ENCODE data around the gene ZMIZ1. TPM values are rescaled to one million over a fixed set of nuclear protein-coding genes. Genes with fewer than 3 reads are reported as not detected.
"Not testable (repeated sequence)": the region's sequence is repeated elsewhere in the genome, so short reads cannot be mapped to it uniquely, and the experiment has no call there.

Gene ZMIZ1
- total RNA-seq, 5 donors from 2014 or later (not counting 1 experiment from before 2014, with no cell fraction given) = 16.8 to 27.1 (median 21.2) TPM

GRCh38 chr10:79335470-79336235 lies 266.9 kb downstream of the ZMIZ1 start:
- WGBS (ENCODE audit: insufficient coverage) = 91% methylated on average over 8 of the region's 13 CpGs
- ATAC-seq (replicated peaks in 1 of 4) (no peak), DNase-seq (no peak)
- Mint-ChIP-seq H3K4me1 (peaks cover 7 to 21% (median 14%) of the 10 kb centered on the region in 3 donors), H3K27me3 (no peaks in the 10 kb centered on the region), H3K9me3 (no peaks in the 10 kb centered on the region), H3K36me3 (no peaks in the 10 kb centered on the region), H3K27ac (no peak overlapping the region), H3K4me3 (no peak overlapping the region)
- H3K9me3 ChIP-seq = no peaks in the 10 kb centered on the region
- H3K36me3 ChIP-seq (ENCODE audit: control insufficient read depth in 2 of 2, extremely low read depth in 1 of 2, insufficient read depth in 1 of 2, low read length in 1 of 2) = no peaks in the 10 kb centered on the region
- no peak overlapping the region for H3K4me3 ChIP-seq (ENCODE audit: control insufficient read depth in 1 of 2, extremely low read depth in 1 of 2, low read length in 1 of 2)
- H3K27me3 ChIP-seq (replicated peaks in 1 of 2; ENCODE audit: control insufficient read depth in 2 of 2, extremely low read depth in 1 of 2, insufficient read depth in 2 of 2, low read length in 1 of 2) = no peaks in the 10 kb centered on the region
- CTCF ChIA-PET = no interaction called here
- H3K27ac ChIP-seq (ENCODE audit: low read length) = no peak overlapping the region
- peaks cover 10 to 14% of the 10 kb centered on the region in 2 experiments for H3K4me1 ChIP-seq (ENCODE audit: control insufficient read depth in 1 of 2, extremely low read depth in 1 of 2, insufficient read depth in 2 of 2, low read length in 2 of 2)
- POLR2A ChIA-PET = no interaction called here

- Histone ChIP-seq H3K4me3 (ENCODE audit: control insufficient read depth in 1 of 2, extremely low read depth in 1 of 2, low read length in 1 of 2) (no peak overlapping the region), H3K9me3 (no peaks in the 10 kb centered on the region), H3K27me3 (replicated peaks in 1 of 2; ENCODE audit: control insufficient read depth in 2 of 2, extremely low read depth in 1 of 2, insufficient read depth in 2 of 2, low read length in 1 of 2) (no peaks in the 10 kb centered on the region), H3K4me1 (ENCODE audit: control insufficient read depth in 1 of 2, extremely low read depth in 1 of 2, insufficient read depth in 2 of 2, low read length in 2 of 2) (peaks cover 7 to 10% of the 10 kb centered on the region in 2 experiments), H3K27ac (ENCODE audit: low read length) (no peak overlapping the region), H3K36me3 (ENCODE audit: control insufficient read depth in 2 of 2, extremely low read depth in 1 of 2, insufficient read depth in 1 of 2, low read length in 1 of 2) (no peaks in the 10 kb centered on the region)
- ChIA-PET POLR2A (no interaction called here), CTCF (interaction anchor here in 1 of 2 donors (1.4 kb wide), 1 partner anchor 14 kb away, joined by 3 read pairs; no protein-coding TSS in a partner anchor)
- Mint-ChIP-seq H3K4me1 (peaks cover 7 to 17% (median 9%) of the 10 kb centered on the region in 3 donors), H3K27me3 (no peaks in the 10 kb centered on the region), H3K36me3 (no peaks in the 10 kb centered on the region), H3K27ac (no peak overlapping the region), H3K9me3 (no peaks in the 10 kb centered on the region), H3K4me3 (no peak overlapping the region)
- DNase-seq (no peak), ATAC-seq (replicated peaks in 1 of 4) (no peak)
- 100% methylated on average over 3 of the region's 3 CpGs for WGBS (ENCODE audit: insufficient coverage)
Measured at GRCh38 chr10:79336276-79336675, 267.5 kb downstream of the ZMIZ1 start.

- Histone ChIP-seq H3K9me3 (no peaks in the 10 kb centered on the region), H3K36me3 (ENCODE audit: control insufficient read depth in 2 of 2, extremely low read depth in 1 of 2, insufficient read depth in 1 of 2, low read length in 1 of 2) (no peaks in the 10 kb centered on the region), H3K27me3 (replicated peaks in 1 of 2; ENCODE audit: control insufficient read depth in 2 of 2, extremely low read depth in 1 of 2, insufficient read depth in 2 of 2, low read length in 1 of 2) (no peaks in the 10 kb centered on the region), H3K4me3 (ENCODE audit: control insufficient read depth in 1 of 2, extremely low read depth in 1 of 2, low read length in 1 of 2) (no peak overlapping the region), H3K4me1 (ENCODE audit: control insufficient read depth in 1 of 2, extremely low read depth in 1 of 2, insufficient read depth in 2 of 2, low read length in 2 of 2) (peaks cover 3 to 5% of the 10 kb centered on the region in 2 experiments), H3K27ac (ENCODE audit: low read length) (no peak overlapping the region)
- Mint-ChIP-seq H3K27me3 (no peaks in the 10 kb centered on the region), H3K27ac (no peak overlapping the region), H3K36me3 (no peaks in the 10 kb centered on the region), H3K9me3 (no peaks in the 10 kb centered on the region), H3K4me1 (peaks cover 4 to 12% (median 4%) of the 10 kb centered on the region in 3 donors), H3K4me3 (no peak overlapping the region)
- ChIA-PET CTCF (interaction anchor here in 1 of 2 donors (0.7 to 1.4 kb wide), 2 partner anchors 9 to 15 kb away, joined by 3 to 8 read pairs; no protein-coding TSS in a partner anchor), POLR2A (no interaction called here)
- DNase-seq (no peak), ATAC-seq (replicated peaks in 1 of 4) (no peak)
- WGBS (ENCODE audit: insufficient coverage) = 66% methylated on average over 3 of the region's 7 CpGs
Measured at GRCh38 chr10:79336739-79337138, 268.0 kb downstream of the ZMIZ1 start.

GRCh38 chr10:79337783-79338469 lies 269.2 kb downstream of the ZMIZ1 start:
- H3K27me3 Mint-ChIP-seq; H3K4me1 Mint-ChIP-seq; H3K36me3 ChIP-seq (ENCODE audit: control insufficient read depth in 2 of 2, extremely low read depth in 1 of 2, insufficient read depth in 1 of 2, low read length in 1 of 2); H3K27ac Mint-ChIP-seq; POLR2A ChIA-PET; DNase-seq; H3K4me3 Mint-ChIP-seq; H3K36me3 Mint-ChIP-seq; H3K27me3 ChIP-seq (replicated peaks in 1 of 2; ENCODE audit: control insufficient read depth in 2 of 2, extremely low read depth in 1 of 2, insufficient read depth in 2 of 2, low read length in 1 of 2); H3K27ac ChIP-seq (ENCODE audit: low read length); H3K4me3 ChIP-seq (ENCODE audit: control insufficient read depth in 1 of 2, extremely low read depth in 1 of 2, low read length in 1 of 2); H3K4me1 ChIP-seq (ENCODE audit: control insufficient read depth in 1 of 2, extremely low read depth in 1 of 2, insufficient read depth in 2 of 2, low read length in 2 of 2); H3K9me3 ChIP-seq; H3K9me3 Mint-ChIP-seq; ATAC-seq (replicated peaks in 1 of 4): not testable (repeated sequence)
- WGBS (ENCODE audit: insufficient coverage) = 86% methylated on average over 1 of the region's 11 CpGs
- CTCF ChIA-PET = interaction anchor here in 1 of 2 donors (0.8 kb wide), 1 partner anchor 108 kb away, joined by 7 read pairs; no protein-coding TSS in a partner anchor

- Mint-ChIP-seq H3K9me3 (no peaks in the 10 kb centered on the region), H3K36me3 (no peaks in the 10 kb centered on the region), H3K27me3 (no peaks in the 10 kb centered on the region), H3K4me3 (no peak overlapping the region), H3K27ac (no peak overlapping the region), H3K4me1 (peaks cover 1 to 10% (median 8%) of the 10 kb centered on the region in 3 donors)
- 100% methylated on average over 3 of the region's 3 CpGs for WGBS (ENCODE audit: insufficient coverage)
- no peak for DNase-seq
- no peak for ATAC-seq (replicated peaks in 1 of 4)
- Histone ChIP-seq H3K9me3 (no peaks in the 10 kb centered on the region), H3K27me3 (replicated peaks in 1 of 2; ENCODE audit: control insufficient read depth in 2 of 2, extremely low read depth in 1 of 2, insufficient read depth in 2 of 2, low read length in 1 of 2) (no peaks in the 10 kb centered on the region), H3K4me1 (ENCODE audit: control insufficient read depth in 1 of 2, extremely low read depth in 1 of 2, insufficient read depth in 2 of 2, low read length in 2 of 2) (peaks cover 0 to 9% of the 10 kb centered on the region in 2 experiments), H3K4me3 (ENCODE audit: control insufficient read depth in 1 of 2, extremely low read depth in 1 of 2, low read length in 1 of 2) (no peak overlapping the region), H3K27ac (ENCODE audit: low read length) (no peak overlapping the region), H3K36me3 (ENCODE audit: control insufficient read depth in 2 of 2, extremely low read depth in 1 of 2, insufficient read depth in 1 of 2, low read length in 1 of 2) (no peaks in the 10 kb centered on the region)
- ChIA-PET POLR2A (no interaction called here), CTCF (no interaction called here)
Measured at GRCh38 chr10:79339266-79339665, 270.5 kb downstream of the ZMIZ1 start.

GRCh38 chr10:79340646-79341244 lies 272.0 kb downstream of the ZMIZ1 start:
- Mint-ChIP-seq H3K4me3 (no peak overlapping the region), H3K9me3 (no peaks in the 10 kb centered on the region), H3K27ac (no peak overlapping the region), H3K4me1 (peaks cover 1 to 11% (median 10%) of the 10 kb centered on the region in 3 donors), H3K27me3 (no peaks in the 10 kb centered on the region), H3K36me3 (no peaks in the 10 kb centered on the region)
- no peaks in the 10 kb centered on the region for H3K36me3 ChIP-seq (ENCODE audit: control insufficient read depth in 2 of 2, extremely low read depth in 1 of 2, insufficient read depth in 1 of 2, low read length in 1 of 2)
- 95% methylated on average over 5 of the region's 5 CpGs for WGBS (ENCODE audit: insufficient coverage)
- ChIA-PET CTCF (interaction anchor here in 1 of 2 donors (1.6 kb wide), 1 partner anchor 17 kb away, joined by 5 read pairs; no protein-coding TSS in a partner anchor), POLR2A (interaction anchor here (0.6 to 0.7 kb wide), 4 partner anchors 9 to 1134 kb away, joined by 3 to 9 read pairs (median 3); no protein-coding TSS in a partner anchor)
- DNase-seq (no peak), ATAC-seq (replicated peaks in 1 of 4) (no peak)
- no peaks in the 10 kb centered on the region for H3K27me3 ChIP-seq (replicated peaks in 1 of 2; ENCODE audit: control insufficient read depth in 2 of 2, extremely low read depth in 1 of 2, insufficient read depth in 2 of 2, low read length in 1 of 2)
- no peak overlapping the region for H3K4me3 ChIP-seq (ENCODE audit: control insufficient read depth in 1 of 2, extremely low read depth in 1 of 2, low read length in 1 of 2)
- no peaks in the 10 kb centered on the region for H3K9me3 ChIP-seq
- no peak overlapping the region for H3K27ac ChIP-seq (ENCODE audit: low read length)
- H3K4me1 ChIP-seq (ENCODE audit: control insufficient read depth in 1 of 2, extremely low read depth in 1 of 2, insufficient read depth in 2 of 2, low read length in 2 of 2) = peaks cover 0 to 9% of the 10 kb centered on the region in 2 experiments

All from T-cell (primary cell).